ENCODE results near the gene GTF2F2. TPM values are rescaled to one million over a fixed set of nuclear protein-coding genes. Genes with fewer than 3 reads are reported as not detected.

GTF2F2 gene
- total and polyA plus RNA-seq, 2 experiments from 2014 or later, result 42.1 to 75.6 TPM

DNA sequence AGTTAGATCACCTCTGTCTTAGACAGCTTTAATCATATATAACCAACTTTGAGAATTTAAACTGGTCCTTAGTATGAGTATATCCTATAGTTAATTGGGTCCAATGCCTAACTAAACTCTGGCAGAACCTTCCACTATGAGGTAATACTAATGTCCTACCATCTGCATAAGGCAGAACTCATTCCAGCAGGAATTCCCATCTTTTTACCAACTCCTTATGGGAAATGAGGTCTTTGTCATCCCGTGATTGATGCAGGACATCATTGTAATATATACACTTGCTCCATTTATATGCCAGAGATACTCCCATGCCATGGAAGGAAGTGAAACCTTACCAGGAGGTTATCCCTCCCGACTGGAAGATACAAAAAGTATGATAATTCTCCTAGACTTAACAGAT, 77.7 kb downstream of the GTF2F2 start (continued):
- TF ChIP-seq, protein P1, sequence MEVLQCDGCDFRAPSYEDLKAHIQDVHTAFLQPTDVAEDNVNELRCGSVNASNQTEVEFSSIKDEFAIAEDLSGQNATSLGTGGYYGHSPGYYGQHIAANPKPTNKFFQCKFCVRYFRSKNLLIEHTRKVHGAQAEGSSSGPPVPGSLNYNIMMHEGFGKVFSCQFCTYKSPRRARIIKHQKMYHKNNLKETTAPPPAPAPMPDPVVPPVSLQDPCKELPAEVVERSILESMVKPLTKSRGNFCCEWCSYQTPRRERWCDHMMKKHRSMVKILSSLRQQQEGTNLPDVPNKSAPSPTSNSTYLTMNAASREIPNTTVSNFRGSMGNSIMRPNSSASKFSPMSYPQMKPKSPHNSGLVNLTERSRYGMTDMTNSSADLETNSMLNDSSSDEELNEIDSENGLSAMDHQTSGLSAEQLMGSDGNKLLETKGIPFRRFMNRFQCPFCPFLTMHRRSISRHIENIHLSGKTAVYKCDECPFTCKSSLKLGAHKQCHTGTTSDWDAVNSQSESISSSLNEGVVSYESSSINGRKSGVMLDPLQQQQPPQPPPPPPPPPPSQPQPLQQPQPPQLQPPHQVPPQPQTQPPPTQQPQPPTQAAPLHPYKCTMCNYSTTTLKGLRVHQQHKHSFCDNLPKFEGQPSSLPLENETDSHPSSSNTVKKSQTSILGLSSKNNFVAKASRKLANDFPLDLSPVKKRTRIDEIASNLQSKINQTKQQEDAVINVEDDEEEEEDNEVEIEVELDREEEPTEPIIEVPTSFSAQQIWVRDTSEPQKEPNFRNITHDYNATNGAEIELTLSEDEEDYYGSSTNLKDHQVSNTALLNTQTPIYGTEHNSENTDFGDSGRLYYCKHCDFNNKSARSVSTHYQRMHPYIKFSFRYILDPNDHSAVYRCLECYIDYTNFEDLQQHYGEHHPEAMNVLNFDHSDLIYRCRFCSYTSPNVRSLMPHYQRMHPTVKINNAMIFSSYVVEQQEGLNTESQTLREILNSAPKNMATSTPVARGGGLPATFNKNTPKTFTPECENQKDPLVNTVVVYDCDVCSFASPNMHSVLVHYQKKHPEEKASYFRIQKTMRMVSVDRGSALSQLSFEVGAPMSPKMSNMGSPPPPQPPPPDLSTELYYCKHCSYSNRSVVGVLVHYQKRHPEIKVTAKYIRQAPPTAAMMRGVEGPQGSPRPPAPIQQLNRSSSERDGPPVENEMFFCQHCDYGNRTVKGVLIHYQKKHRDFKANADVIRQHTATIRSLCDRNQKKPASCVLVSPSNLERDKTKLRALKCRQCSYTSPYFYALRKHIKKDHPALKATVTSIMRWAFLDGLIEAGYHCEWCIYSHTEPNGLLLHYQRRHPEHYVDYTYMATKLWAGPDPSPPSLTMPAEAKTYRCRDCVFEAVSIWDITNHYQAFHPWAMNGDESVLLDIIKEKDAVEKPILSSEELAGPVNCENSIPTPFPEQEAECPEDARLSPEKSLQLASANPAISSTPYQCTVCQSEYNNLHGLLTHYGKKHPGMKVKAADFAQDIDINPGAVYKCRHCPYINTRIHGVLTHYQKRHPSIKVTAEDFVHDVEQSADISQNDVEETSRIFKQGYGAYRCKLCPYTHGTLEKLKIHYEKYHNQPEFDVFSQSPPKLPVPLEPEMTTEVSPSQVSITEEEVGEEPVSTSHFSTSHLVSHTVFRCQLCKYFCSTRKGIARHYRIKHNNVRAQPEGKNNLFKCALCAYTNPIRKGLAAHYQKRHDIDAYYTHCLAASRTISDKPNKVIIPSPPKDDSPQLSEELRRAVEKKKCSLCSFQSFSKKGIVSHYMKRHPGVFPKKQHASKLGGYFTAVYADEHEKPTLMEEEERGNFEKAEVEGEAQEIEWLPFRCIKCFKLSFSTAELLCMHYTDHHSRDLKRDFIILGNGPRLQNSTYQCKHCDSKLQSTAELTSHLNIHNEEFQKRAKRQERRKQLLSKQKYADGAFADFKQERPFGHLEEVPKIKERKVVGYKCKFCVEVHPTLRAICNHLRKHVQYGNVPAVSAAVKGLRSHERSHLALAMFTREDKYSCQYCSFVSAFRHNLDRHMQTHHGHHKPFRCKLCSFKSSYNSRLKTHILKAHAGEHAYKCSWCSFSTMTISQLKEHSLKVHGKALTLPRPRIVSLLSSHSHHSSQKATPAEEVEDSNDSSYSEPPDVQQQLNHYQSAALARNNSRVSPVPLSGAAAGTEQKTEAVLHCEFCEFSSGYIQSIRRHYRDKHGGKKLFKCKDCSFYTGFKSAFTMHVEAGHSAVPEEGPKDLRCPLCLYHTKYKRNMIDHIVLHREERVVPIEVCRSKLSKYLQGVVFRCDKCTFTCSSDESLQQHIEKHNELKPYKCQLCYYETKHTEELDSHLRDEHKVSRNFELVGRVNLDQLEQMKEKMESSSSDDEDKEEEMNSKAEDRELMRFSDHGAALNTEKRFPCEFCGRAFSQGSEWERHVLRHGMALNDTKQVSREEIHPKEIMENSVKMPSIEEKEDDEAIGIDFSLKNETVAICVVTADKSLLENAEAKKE (CRISPR knock-in tag; IDR thresholded peaks at IDR 0.05), result no peak

DNA sequence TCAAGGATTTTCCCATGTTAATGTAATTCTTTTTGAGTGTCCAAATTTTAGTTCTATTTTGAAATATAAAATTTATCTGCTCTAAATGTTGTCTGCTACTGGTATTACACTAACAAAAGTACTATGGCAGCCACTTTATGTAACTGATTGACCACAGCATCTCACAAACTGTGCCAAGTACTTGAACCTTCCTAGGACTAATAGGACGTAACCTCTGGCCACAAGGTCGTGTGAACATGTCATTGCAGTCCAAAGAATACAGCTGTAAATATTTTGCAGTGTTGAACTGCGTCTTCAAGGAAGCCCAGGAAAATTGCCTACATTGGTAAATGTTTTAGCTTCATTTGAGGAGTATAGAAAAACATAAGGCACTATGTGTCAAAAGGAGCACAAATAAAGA, 78.6 kb downstream of the GTF2F2 start:
- H3K27me3 ChIP-seq (ENCODE audit: insufficient read depth), result no peaks in the 10 kb centered on the region
- no peak overlapping the region for H3K4me3 ChIP-seq
- Mint-ChIP-seq H3K9me3 (no peaks in the 10 kb centered on the region), H3K27ac (no peak overlapping the region), H3K4me3 (no peak overlapping the region), H3K36me3 (ENCODE audit: low read depth) (peaks cover 9% of the 10 kb centered on the region; the same call in 2 of the 3 replicates), H3K4me1 (peaks cover 30% of the 10 kb centered on the region), H3K27me3 (ENCODE audit: insufficient read depth, low read depth, poor library complexity) (no peaks in the 10 kb centered on the region)
- DNase-seq (ENCODE audit: low spot score), result no peak
- no peaks in the 10 kb centered on the region for H3K9me2 ChIP-seq (ENCODE audit: insufficient read depth)
- no peaks in the 10 kb centered on the region for H3K36me3 ChIP-seq (ENCODE audit: insufficient read depth)
- H3K79me2 ChIP-seq (replicated peaks; ENCODE audit: insufficient read depth), result peaks cover 6% of the 10 kb centered on the region; the same call in 1 of the 2 replicates
- peaks cover 20% of the 10 kb centered on the region; the same call in 1 of the 2 replicates for H3K4me1 ChIP-seq (ENCODE audit: insufficient read depth)
- H4K20me1 ChIP-seq (replicated peaks; ENCODE audit: insufficient read depth), result no peaks in the 10 kb centered on the region
- no peak overlapping the region for H3K4me2 ChIP-seq
- H3K27ac ChIP-seq (ENCODE audit: low read depth), result no peak overlapping the region
- no peak overlapping the region for H2AFZ ChIP-seq
- no peak for ATAC-seq
- no peaks in the 10 kb centered on the region; the same call in 1 of the 2 replicates for H3F3A ChIP-seq (replicated peaks; ENCODE audit: low read depth)
- no peak for TF ChIP-seq CREB1 (CRISPR knock-in tag; IDR thresholded peaks at IDR 0.05; ENCODE audit: low read depth)
- TF ChIP-seq POLR2AphosphoS5 (IDR thresholded peaks at IDR 0.05; ENCODE audit: low read depth), result no peak
- TF ChIP-seq, protein P2, sequence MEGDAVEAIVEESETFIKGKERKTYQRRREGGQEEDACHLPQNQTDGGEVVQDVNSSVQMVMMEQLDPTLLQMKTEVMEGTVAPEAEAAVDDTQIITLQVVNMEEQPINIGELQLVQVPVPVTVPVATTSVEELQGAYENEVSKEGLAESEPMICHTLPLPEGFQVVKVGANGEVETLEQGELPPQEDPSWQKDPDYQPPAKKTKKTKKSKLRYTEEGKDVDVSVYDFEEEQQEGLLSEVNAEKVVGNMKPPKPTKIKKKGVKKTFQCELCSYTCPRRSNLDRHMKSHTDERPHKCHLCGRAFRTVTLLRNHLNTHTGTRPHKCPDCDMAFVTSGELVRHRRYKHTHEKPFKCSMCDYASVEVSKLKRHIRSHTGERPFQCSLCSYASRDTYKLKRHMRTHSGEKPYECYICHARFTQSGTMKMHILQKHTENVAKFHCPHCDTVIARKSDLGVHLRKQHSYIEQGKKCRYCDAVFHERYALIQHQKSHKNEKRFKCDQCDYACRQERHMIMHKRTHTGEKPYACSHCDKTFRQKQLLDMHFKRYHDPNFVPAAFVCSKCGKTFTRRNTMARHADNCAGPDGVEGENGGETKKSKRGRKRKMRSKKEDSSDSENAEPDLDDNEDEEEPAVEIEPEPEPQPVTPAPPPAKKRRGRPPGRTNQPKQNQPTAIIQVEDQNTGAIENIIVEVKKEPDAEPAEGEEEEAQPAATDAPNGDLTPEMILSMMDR (conservative IDR thresholded peaks at IDR 0.05; ENCODE audit: low read depth in 2 of 2), result no peak
- TF ChIP-seq, protein P3, sequence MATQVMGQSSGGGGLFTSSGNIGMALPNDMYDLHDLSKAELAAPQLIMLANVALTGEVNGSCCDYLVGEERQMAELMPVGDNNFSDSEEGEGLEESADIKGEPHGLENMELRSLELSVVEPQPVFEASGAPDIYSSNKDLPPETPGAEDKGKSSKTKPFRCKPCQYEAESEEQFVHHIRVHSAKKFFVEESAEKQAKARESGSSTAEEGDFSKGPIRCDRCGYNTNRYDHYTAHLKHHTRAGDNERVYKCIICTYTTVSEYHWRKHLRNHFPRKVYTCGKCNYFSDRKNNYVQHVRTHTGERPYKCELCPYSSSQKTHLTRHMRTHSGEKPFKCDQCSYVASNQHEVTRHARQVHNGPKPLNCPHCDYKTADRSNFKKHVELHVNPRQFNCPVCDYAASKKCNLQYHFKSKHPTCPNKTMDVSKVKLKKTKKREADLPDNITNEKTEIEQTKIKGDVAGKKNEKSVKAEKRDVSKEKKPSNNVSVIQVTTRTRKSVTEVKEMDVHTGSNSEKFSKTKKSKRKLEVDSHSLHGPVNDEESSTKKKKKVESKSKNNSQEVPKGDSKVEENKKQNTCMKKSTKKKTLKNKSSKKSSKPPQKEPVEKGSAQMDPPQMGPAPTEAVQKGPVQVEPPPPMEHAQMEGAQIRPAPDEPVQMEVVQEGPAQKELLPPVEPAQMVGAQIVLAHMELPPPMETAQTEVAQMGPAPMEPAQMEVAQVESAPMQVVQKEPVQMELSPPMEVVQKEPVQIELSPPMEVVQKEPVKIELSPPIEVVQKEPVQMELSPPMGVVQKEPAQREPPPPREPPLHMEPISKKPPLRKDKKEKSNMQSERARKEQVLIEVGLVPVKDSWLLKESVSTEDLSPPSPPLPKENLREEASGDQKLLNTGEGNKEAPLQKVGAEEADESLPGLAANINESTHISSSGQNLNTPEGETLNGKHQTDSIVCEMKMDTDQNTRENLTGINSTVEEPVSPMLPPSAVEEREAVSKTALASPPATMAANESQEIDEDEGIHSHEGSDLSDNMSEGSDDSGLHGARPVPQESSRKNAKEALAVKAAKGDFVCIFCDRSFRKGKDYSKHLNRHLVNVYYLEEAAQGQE (IDR thresholded peaks at IDR 0.05; ENCODE audit: unreplicated experiment), result no peak

All from GM23338 (cell line).